HG03439 (cell line): ENCODE measurements around the gene FLNC.
A peak's percentile ranks its signal among the peaks of the same experiment; 100 is the strongest.

Experiments used
- ATAC-seq: cut with Tn5 transposase; IDR thresholded peaks from one replicate; pipeline ENCODE4 v1.9.1; 2021; ENCODE audit warnings: mild to moderate bottlenecking, moderate library complexity; ENCODE audit not compliant: unreplicated experiment

FLNC gene

DNA sequence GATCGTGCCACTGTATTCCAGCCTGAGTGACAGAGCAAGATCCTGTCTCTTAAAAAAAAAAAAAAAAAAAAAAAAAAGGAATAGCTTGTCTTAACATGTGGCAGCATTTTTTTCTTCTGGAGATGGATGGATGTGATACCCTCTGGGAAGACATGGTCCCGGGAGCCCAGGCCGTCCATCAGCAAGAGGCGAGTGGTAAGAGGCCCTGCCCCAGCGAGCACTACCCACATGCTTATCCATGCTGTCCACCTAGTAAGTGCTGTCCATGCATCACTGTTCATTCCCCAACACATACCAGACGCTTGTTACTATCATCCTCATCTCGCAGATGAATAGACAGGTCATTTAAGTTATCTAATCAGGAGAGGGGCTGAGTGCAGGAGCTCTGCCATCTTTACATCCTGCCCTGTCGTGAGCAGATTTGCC lies 45.3 kb downstream of the FLNC start:
- ATAC-seq = no peak

DNA sequence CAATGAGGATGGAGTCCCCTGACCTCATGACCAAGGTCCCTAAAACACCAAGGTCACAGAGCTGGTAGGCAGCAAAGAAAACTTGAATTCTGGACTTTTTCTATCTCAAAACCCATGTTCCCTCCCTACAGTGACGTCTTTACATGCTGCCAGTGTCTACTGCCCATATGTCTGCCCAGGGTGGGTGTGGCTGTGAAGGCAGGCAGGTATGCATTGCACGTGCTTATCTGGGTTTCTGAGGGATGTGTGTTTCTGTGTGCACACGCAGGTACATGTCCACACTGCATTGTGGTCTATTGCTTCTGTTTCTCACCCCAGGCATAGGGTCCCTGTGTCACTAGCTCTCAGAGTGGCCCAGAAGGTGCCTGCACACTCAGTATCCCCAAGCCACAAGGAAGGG lies 45.9 kb downstream of the FLNC start:
- no peak for ATAC-seq

DNA sequence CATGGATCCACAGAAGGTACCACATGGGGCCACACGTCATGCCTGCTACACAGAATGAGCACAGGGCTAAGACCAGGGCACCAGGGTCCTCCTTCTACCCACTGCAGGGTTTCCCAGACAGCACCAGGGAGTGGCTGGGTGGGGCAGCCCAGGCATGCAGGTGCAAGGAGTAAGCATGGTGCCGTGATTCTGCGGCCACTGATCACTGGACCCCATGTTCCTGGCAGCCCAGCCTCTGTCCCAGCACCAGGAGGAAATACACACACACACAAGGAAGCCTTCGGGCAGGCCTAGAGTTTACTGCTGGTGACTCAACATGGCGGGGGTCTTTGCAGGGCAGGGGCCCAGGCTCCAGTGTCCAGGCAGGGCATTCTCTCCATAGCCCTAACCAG lies 46.4 kb downstream of the FLNC start:
- no peak for ATAC-seq

- ATAC-seq = no peak
These were observed 47.0 kb downstream of the FLNC start for GRCh38 chr7:128876978-128877755.

- no peak for ATAC-seq
These were observed 47.5 kb downstream of the FLNC start for GRCh38 chr7:128877756-128878120.

- no peak for ATAC-seq
These were observed 48.3 kb downstream of the FLNC start for GRCh38 chr7:128878226-128879105.

- ATAC-seq = no peak
These were observed 49.3 kb downstream of the FLNC start for GRCh38 chr7:128879461-128879938.

DNA sequence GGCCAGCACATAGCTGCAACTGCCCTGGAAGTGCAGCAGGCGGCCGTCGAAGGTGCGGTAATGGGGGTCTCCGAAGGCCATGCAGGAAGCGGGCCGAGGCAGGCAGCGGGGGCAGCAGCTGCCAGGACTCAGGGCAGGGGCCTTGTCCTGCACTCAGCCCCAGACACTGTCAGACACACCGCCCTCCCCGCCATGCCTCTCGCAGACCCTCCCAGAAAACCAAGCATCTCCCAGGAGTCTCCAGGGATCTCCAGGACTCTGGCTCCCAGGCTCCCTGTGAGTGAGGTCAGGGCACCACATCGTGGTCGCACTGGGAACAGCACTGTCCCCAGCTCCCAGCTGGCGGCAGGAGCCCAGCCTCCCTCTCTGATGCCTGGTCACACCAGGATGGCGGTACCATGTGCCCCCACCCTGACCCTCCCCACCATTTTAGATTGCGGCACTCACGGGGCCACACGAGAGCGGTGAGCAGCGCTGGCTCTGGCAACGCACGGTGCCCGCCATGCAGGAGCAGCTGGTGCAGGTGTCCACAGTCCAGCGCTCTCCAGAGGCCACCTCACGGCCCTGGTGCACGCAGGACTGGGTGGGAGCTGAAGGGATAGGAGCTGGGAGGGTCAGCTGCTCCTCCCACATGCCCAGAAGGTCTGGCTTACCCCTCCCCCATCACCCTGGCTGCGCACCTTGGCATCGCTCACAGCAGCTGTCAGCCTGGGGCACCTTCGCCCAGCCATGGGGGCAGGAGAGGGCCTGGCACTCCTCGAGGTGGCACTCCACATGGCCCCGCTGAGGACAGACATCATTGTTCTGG lies 49.9 kb downstream of the FLNC start:
- ATAC-seq = no peak

- no peak for ATAC-seq
These were observed 50.7 kb downstream of the FLNC start for GRCh38 chr7:128880791-128881457.

DNA sequence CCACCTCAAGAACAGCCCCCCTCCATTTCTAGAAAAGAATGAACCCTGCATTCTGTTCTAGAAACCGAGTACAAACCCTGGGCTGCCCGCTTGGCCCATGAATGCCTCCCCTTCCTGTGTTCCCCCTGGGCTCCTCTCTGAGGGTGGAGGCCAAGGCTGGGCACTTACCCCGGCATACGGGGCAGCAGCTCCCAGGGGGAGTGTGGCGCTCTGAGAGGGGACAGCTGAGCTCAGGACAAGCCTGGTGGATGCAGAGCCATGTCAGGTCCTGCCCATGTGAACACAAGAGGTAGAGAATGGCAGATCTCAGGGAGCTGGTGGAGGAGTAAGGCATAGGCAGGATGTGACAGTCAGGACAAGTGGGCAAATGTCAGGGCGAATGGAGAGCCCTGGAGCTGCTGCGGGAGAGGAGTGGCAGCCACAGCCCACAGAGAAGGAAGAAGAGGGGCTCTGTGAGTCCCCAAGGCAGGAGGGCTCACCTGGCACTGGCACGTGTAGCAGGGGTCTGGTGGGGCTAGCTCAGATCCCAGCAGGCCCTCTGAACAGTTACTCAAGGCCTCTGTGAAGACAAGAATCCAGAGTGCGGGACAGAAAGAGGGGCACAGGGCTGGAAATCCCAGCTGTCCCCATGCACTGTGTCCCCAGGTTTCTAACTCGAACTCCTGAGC lies 51.4 kb downstream of the FLNC start:
- no peak for ATAC-seq

- no peak for ATAC-seq
These were observed 51.9 kb downstream of the FLNC start for GRCh38 chr7:128882134-128882533.

- peak; percentile 75 for ATAC-seq
These were observed 53.6 kb downstream of the FLNC start for GRCh38 chr7:128883622-128884448.

DNA sequence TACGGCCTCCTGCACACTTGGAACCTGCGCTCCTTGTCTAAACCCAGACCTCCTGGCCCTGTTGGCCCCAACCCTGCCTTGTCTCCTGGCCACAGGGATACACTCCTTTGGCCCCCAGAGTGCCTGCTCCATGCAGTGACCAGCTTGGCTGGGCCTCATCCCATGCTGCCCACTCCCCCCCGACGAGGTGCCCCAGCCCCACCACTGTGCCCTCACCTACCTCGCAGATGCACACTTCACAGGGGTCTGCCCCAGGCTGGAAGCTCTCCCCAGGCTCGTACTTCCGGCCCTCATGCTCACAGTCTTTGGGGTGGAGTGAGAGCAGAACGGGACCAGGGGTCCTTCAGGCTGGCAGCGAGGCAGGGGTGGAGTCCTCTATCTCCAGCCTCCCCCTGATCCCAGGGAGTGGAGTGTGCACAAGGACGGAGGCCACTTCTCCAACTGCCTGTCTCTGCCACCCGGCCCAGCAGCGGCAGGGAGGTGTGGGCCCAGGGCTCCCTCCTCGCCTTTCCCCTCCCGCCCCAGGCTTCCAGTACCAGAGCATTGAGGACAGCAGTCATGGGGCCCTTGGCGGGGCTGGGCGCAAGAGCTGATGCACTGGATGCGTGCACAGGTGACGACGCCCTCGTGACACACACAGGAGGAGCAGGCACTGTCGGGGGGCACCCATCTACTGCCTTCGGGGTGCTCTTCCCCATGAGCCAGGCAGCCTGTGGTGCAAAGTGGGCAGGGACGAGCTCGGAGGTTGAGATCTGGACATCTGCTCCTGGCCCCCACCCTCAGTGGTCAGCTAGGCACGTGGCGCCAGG lies 54.6 kb downstream of the FLNC start:
- ATAC-seq = no peak

GRCh38 chr7:128885370-128886187 lies 55.4 kb downstream of the FLNC start:
- no peak for ATAC-seq

- ATAC-seq = no peak
These were observed 56.4 kb downstream of the FLNC start for GRCh38 chr7:128886391-128887168.

- no peak for ATAC-seq
These were observed 57.2 kb downstream of the FLNC start for GRCh38 chr7:128887169-128888038.
